Stimulated activated naive B cell treated with anti-CD40 and anti-IgM and Interleukin-4, amounts not matched to agents 10 μg/mL and 1 μg/mL and 100 μg/mL, for 72 hours (primary cell): ENCODE data around the gene ADGRB3.

Experiments
- ATAC-seq, 2 donors: fragments of 150-1000 bp; cut with Tn5 transposase; replicated peaks; 2 replicates each; pipeline ENCODE4 v1.10.0; 2021; ENCODE audit warnings: moderate library complexity in 1 of 2
- DNase-seq: peaks from one replicate; pipeline ENCODE4 v3.0.0; 2021
- H3K27ac Mint-ChIP-seq: one replicate; pipeline ENCODE4 v1.8.0; 2022; ENCODE audit warnings: mild to moderate bottlenecking, mixed read lengths
- H3K27me3 Mint-ChIP-seq, 2 donors: one replicate each; pipeline ENCODE4 v1.8.0; 2022; ENCODE audit warnings: mixed read lengths in 2 of 2
- H3K36me3 Mint-ChIP-seq, 2 donors: one replicate each; pipeline ENCODE4 v1.8.0; 2022; ENCODE audit warnings: mixed read lengths in 2 of 2, mild to moderate bottlenecking in 1 of 2
- H3K4me1 Mint-ChIP-seq, 2 donors: one replicate each; pipeline ENCODE4 v1.8.0; 2022; ENCODE audit warnings: mixed read lengths in 2 of 2, mild to moderate bottlenecking in 1 of 2
- H3K4me3 Mint-ChIP-seq, 2 donors: one replicate each; pipeline ENCODE4 v1.8.0; 2022; ENCODE audit warnings: mild to moderate bottlenecking in 2 of 2, mixed read lengths in 2 of 2, moderate library complexity in 1 of 2
- H3K9me3 Mint-ChIP-seq, 2 donors: one replicate each; pipeline ENCODE4 v1.8.0; 2022; ENCODE audit warnings: mixed read lengths in 2 of 2, mild to moderate bottlenecking in 1 of 2

Gene ADGRB3

DNA sequence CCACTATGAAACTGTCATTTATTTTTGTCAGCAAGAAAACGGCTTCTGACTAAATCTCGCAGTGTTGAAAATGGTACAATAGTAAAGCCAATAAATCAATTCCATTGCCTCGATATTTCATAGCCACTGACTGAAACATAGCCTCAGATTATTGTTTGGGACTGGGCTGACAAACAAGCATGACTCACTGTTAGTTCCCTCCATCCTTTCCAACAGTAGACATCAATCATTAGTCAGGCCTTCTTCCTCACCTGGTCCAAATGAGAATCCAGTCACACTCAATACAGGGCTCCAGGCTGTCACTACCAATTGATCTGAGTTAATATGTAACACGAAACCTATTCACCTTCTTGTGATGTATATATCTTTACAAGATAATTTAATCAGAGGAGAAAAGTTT, 66.1 kb downstream of the ADGRB3 start:
- Mint-ChIP-seq H3K4me1 (no peaks in the 10 kb centered on the region), H3K36me3 (no peaks in the 10 kb centered on the region)
- no peak for DNase-seq

DNA sequence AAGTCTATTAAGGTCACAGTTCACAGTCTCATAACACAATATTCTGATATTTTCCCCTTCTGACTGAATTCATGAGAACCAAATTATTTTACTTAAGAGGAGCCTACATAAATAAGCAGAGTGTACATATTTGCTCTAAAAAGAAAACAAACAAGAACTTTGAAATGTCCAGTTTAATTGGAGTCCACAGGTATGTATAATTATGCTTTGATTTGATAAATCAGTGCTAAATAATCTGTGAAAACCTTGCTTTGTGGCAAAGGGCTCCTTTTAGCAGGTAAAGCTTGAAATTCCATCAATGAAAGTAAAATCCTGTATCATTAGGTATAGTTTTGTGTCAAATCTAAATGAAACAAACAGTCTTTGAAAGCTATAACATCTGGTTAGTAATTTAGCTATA, 69.4 kb downstream of the ADGRB3 start:
- peaks cover 0 to 1% of the 10 kb centered on the region in 2 donors for H3K9me3 Mint-ChIP-seq
- H3K27ac Mint-ChIP-seq = no peak overlapping the region
- H3K36me3 Mint-ChIP-seq = no peaks in the 10 kb centered on the region
- no peak overlapping the region for H3K4me3 Mint-ChIP-seq
- ATAC-seq = no peak
- DNase-seq = no peak
- no peaks in the 10 kb centered on the region for H3K4me1 Mint-ChIP-seq
- no peaks in the 10 kb centered on the region for H3K27me3 Mint-ChIP-seq

More for the DNA sequence above, 66.1 kb downstream of the ADGRB3 start:
- no peaks in the 10 kb centered on the region for H3K27me3 Mint-ChIP-seq
- H3K4me3 Mint-ChIP-seq = no peak overlapping the region
- peaks cover 0 to 1% of the 10 kb centered on the region in 2 donors for H3K9me3 Mint-ChIP-seq
- no peak overlapping the region for H3K27ac Mint-ChIP-seq
- no peak for ATAC-seq

DNA sequence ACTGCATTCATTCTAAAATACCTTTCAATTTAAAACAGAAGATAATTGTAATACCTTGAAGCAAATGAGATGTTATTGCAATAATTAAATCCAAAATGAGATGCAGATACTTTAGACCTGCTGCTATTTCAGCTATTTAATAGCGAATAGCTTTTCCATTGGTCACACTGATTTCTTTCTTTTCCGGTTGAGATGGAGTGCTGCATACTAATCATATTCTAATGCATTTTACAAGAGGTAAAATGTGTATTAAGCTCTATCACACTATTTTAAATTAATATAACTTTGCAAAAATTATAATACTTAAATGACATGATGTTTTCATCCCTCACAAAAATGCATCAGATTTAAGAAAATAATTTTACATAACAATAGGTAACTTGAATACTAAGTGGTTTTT, 74.0 kb downstream of the ADGRB3 start:
- DNase-seq = no peak
- no peak overlapping the region for H3K4me3 Mint-ChIP-seq
- H3K27me3 Mint-ChIP-seq = no peaks in the 10 kb centered on the region
- H3K9me3 Mint-ChIP-seq = peaks cover 0 to 1% of the 10 kb centered on the region in 2 donors
- no peaks in the 10 kb centered on the region for H3K36me3 Mint-ChIP-seq
- ATAC-seq = no peak
- no peaks in the 10 kb centered on the region for H3K4me1 Mint-ChIP-seq
- no peak overlapping the region for H3K27ac Mint-ChIP-seq

DNA sequence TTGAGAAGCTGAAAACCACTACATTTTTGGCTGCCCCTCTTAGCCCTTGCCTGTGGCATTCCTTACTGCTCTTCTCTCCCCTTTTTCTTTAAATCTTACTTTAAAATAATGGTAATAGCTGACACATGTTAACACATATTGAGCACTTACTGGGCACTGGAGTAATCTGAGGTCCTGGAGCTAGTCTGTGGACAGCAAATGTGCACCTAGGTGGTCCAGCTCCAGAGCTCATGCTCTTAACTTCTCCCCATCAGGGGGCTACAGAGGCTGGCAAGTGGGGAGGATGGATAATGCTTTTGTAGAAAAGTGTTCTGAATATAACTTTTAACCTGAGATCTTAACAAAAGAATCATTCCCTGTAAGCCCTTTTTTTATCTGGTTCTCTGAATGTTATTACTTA, 74.8 kb downstream of the ADGRB3 start:
- Mint-ChIP-seq H3K27me3 (no peaks in the 10 kb centered on the region), H3K27ac (no peak overlapping the region), H3K4me1 (no peaks in the 10 kb centered on the region), H3K9me3 (peaks cover 0 to 1% of the 10 kb centered on the region in 2 donors), H3K36me3 (no peaks in the 10 kb centered on the region), H3K4me3 (no peak overlapping the region)
- ATAC-seq = no peak
- no peak for DNase-seq

DNA sequence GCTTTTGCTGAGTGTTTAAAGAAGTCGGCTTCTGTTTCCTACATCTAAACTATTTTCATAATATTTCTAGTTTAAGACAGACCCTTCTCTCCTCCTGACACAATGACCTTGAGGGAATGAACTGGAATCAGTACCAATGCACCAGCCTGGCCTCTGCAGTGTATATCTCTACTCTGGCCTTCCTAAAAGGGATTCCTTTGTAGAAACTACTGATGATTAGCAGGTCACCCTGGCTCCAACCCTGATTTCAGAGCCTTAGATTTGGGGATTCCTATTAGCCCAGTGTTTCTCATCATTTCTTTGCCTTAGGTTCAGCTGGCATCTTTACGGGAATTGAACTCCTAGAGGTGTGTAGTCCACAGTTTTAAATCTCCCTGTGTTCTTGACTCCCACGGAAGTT, 75.4 kb downstream of the ADGRB3 start:
- no peaks in the 10 kb centered on the region for H3K27me3 Mint-ChIP-seq
- no peaks in the 10 kb centered on the region for H3K4me1 Mint-ChIP-seq
- peaks cover 0 to 1% of the 10 kb centered on the region in 2 donors for H3K9me3 Mint-ChIP-seq
- no peaks in the 10 kb centered on the region for H3K36me3 Mint-ChIP-seq
- no peak overlapping the region for H3K4me3 Mint-ChIP-seq
- DNase-seq (no peak), ATAC-seq (no peak)
- H3K27ac Mint-ChIP-seq = no peak overlapping the region

DNA sequence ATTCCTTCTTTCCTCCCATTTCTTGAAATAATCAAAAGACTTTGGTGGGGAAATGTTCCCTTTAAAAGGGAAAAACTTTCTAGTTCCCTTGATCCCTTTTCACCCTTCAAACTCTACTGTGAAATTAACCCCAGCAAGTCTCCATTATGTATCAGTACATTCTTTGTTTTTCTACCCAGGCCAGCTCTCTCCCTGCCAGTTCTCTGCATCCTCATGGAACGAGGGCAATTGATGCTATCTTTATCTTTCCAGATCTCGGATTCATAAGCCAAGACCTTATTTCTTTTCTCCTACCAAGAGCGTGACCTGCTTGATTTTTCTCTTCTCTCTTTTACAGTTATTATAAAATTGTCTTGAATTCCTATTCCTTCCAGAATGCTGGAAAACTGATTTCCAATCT, 75.8 kb downstream of the ADGRB3 start:
- Mint-ChIP-seq H3K27ac (no peak overlapping the region), H3K4me1 (no peaks in the 10 kb centered on the region), H3K36me3 (no peaks in the 10 kb centered on the region), H3K9me3 (no peaks in the 10 kb centered on the region), H3K27me3 (no peaks in the 10 kb centered on the region), H3K4me3 (no peak overlapping the region)
- ATAC-seq = no peak
- no peak for DNase-seq

DNA sequence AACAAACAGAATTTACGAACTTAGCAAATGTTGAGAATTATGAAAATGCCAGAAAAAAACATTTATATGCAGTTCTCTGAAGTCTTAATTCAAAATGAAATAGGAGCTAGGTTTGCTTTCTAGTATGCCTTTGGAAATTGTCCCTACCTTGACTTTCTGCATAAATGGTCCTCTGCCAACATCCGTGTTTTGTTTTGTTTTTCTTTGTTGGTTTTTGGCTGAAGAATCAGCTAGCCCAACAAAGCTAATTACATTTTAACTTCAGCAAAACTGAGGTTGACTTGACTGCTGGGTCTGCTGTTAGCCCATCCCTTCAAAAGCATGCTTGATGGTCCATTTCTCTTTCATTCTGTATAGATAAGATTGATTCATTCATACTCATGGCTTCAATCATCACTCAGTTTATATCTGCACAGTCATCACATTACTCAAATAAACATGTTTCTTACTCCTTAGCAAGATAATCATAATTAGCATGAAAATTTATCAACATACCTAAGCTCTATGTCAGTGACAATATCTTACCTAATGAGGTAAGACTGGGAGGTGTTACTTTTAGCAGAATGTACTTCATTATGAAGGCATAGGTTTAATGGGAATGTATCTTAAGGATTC, 76.4 kb downstream of the ADGRB3 start:
- no peaks in the 10 kb centered on the region for H3K4me1 Mint-ChIP-seq
- DNase-seq (no peak), ATAC-seq (no peak)
- H3K4me3 Mint-ChIP-seq = no peak overlapping the region
- H3K36me3 Mint-ChIP-seq = no peaks in the 10 kb centered on the region
- H3K27ac Mint-ChIP-seq = no peak overlapping the region
- H3K27me3 Mint-ChIP-seq = no peaks in the 10 kb centered on the region
- no peaks in the 10 kb centered on the region for H3K9me3 Mint-ChIP-seq

DNA sequence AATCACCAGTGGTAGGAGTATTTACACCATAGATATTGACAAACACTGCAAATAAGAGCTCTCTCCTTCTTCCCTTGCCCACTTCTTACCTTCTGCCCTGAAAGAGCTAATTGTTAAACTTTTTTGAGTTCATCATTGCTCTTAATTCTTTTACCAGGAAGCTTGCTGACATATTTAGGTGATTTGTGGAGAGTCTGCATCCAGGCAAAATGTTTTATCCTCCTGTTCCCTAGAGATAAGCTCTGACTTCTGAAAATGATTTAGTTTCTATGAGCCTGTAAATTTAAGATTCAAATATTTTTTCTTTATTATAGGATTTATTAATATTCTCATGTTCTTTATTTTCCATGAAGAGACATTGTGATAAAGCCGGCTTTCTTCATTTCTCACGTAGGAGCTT, 81.5 kb downstream of the ADGRB3 start:
- no peaks in the 10 kb centered on the region for H3K36me3 Mint-ChIP-seq
- no peak overlapping the region for H3K27ac Mint-ChIP-seq
- no peak overlapping the region for H3K4me3 Mint-ChIP-seq
- H3K4me1 Mint-ChIP-seq = no peaks in the 10 kb centered on the region
- no peak for DNase-seq
- ATAC-seq = no peak
- H3K27me3 Mint-ChIP-seq = no peaks in the 10 kb centered on the region
- peaks cover 0 to 2% of the 10 kb centered on the region in 2 donors for H3K9me3 Mint-ChIP-seq

DNA sequence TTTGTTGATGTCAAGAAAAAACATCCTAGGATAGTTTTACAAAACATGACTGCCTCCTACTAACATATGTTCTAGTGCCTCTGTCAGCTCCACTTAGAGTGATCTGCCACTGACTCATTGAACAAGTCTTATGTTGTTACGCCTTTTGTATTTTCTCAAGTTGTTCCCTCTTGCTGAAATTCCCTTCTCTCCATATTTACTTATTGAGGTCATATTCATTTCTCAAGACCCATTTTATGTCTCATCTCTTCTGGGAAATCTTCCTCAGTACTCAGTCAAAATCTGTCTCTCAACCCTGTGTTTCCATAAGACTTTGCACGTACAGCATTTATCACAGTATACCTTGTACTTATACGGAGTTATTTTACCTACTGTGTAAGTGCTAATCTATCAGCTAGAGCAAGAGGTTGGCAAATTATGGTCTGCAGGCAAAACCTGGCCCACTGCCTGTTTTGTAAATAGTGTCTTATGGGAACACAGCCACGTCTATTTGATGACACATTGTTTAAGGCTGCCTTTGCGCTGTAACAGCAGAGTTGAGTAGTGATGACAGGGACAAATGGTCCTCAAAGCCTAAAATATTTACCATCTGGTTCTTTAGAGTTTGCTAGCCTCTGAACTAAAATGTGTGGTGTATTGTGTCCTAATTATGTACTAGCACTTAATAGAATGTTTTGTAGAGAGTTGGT, 83.4 kb downstream of the ADGRB3 start:
- DNase-seq (no peak), ATAC-seq (no peak)
- H3K27ac Mint-ChIP-seq = no peak overlapping the region
- H3K4me3 Mint-ChIP-seq = no peak overlapping the region
- H3K4me1 Mint-ChIP-seq = no peaks in the 10 kb centered on the region
- peaks cover 0 to 2% of the 10 kb centered on the region in 2 donors for H3K9me3 Mint-ChIP-seq
- no peaks in the 10 kb centered on the region for H3K36me3 Mint-ChIP-seq
- no peaks in the 10 kb centered on the region for H3K27me3 Mint-ChIP-seq

DNA sequence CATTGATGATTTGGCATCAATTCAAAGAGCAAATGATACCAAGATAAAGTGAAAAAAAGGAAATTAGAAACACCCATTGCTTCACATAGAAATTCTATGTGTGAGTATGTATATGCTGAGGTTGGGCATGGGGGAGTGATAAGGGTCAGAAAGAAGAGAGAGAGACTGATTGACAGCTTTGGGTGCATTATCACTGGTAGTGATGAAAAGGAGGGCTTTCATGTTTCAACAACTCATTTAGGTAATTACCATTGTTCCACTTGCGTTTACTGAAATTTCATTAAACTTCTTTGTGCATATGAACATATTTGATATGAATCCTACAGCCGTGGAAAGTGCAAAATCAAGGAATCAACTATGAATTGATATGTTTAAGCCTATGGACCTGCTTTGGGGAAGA, 84.7 kb downstream of the ADGRB3 start:
- no peak for ATAC-seq
- no peak overlapping the region for H3K4me3 Mint-ChIP-seq
- peaks cover 0 to 2% of the 10 kb centered on the region in 2 donors for H3K9me3 Mint-ChIP-seq
- H3K4me1 Mint-ChIP-seq = no peaks in the 10 kb centered on the region
- H3K27me3 Mint-ChIP-seq = no peaks in the 10 kb centered on the region
- no peak for DNase-seq
- H3K27ac Mint-ChIP-seq = no peak overlapping the region
- H3K36me3 Mint-ChIP-seq = no peaks in the 10 kb centered on the region

DNA sequence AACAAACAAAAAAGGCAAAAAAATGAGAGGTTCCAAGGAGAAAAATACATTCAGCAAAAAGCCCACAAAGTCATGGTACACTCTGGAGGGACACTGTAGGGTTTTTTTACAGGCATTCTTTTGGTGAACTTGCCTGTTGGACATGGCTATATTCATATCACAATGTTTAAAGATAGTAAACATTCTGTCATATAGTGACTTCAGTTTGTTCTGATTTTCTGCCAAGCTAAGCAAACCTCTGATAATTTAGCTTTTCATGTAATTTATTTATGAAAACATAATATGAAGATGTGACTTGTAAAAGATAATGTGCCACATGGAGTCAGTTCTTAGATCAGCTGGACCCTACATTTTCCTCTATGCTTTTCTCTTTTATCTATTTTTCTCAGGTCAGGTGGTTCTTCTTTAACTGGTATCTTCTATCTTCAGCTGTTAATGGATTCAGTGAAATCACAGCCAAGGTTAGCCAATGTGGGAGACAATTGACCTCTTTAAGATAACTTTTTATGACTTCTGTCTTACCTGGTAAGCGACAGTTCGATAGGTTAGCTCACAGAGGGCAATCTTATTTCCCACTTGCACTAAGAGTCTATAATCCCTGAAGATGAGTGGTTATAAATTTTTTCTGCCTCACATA, 87.9 kb downstream of the ADGRB3 start:
- Mint-ChIP-seq H3K9me3 (peaks cover 0 to 2% of the 10 kb centered on the region in 2 donors), H3K4me3 (no peak overlapping the region), H3K27me3 (no peaks in the 10 kb centered on the region), H3K4me1 (no peaks in the 10 kb centered on the region), H3K27ac (no peak overlapping the region), H3K36me3 (no peaks in the 10 kb centered on the region)
- ATAC-seq (no peak), DNase-seq (no peak)

DNA sequence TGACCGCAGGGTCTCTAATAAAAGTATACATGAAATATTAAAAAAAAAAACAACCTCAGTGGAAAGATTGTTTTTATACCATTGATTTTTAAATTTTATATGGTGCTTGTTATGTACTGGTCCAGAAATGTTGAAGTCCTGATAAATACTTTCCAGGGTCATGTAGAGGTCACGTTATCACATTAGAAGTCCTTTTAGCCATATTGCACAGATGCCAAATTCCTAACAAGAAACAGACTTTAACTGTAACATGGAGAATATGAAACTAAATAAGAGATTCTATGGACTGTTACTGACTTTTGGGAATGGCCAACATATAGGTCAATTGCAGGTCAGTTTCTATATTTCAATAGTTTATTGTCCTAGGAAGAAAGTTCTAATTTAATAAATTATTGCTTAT, 89.0 kb downstream of the ADGRB3 start:
- H3K36me3 Mint-ChIP-seq = no peaks in the 10 kb centered on the region
- ATAC-seq (no peak), DNase-seq (no peak)
- no peak overlapping the region for H3K4me3 Mint-ChIP-seq
- no peak overlapping the region for H3K27ac Mint-ChIP-seq
- H3K27me3 Mint-ChIP-seq = no peaks in the 10 kb centered on the region
- peaks cover 0 to 2% of the 10 kb centered on the region in 2 donors for H3K9me3 Mint-ChIP-seq
- no peaks in the 10 kb centered on the region for H3K4me1 Mint-ChIP-seq

DNA sequence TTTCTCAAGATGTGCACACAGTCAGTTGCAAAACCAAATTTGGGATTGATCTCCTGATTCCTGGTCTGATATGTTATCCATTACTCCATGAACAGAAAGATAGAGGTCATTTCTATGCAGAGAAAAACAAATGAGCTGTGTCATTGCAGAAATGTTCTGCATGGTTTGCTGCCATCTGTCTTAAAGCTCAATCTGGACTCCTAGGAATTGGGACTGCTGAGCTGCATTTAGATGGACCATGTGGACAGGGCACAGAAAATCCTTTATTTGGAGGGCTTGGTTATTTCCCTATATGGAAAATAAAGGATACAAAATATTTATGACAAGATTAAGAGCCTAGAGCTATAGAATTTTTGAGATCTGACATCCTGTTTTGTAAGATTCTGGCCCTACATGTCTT, 91.3 kb downstream of the ADGRB3 start:
- no peak overlapping the region for H3K27ac Mint-ChIP-seq
- H3K4me3 Mint-ChIP-seq = no peak overlapping the region
- no peak for DNase-seq
- ATAC-seq = no peak
- H3K27me3 Mint-ChIP-seq = no peaks in the 10 kb centered on the region
- no peaks in the 10 kb centered on the region for H3K36me3 Mint-ChIP-seq
- H3K9me3 Mint-ChIP-seq = no peaks in the 10 kb centered on the region
- H3K4me1 Mint-ChIP-seq = no peaks in the 10 kb centered on the region

DNA sequence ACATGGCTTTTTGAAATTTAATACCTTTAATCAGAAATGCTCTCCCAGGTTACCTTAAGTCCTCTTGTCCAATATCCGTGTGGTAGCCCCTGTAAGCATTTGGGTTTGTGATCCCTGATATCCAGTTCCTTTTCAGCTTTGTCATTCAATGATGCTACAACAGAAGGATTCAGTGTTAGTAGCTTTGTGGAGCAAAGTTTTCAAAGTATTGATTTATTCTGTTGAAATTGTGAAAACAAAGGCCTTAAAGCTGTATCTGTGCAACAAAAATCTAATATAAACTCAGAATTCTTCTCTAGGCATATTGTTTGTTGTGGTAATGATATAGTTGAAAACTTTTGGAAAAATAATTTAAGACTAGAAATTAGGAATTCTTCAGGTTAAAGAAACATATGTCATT, 91.9 kb downstream of the ADGRB3 start:
- Mint-ChIP-seq H3K4me1 (no peaks in the 10 kb centered on the region), H3K9me3 (no peaks in the 10 kb centered on the region), H3K27me3 (no peaks in the 10 kb centered on the region), H3K27ac (no peak overlapping the region), H3K36me3 (no peaks in the 10 kb centered on the region), H3K4me3 (no peak overlapping the region)
- no peak for DNase-seq
- no peak for ATAC-seq

DNA sequence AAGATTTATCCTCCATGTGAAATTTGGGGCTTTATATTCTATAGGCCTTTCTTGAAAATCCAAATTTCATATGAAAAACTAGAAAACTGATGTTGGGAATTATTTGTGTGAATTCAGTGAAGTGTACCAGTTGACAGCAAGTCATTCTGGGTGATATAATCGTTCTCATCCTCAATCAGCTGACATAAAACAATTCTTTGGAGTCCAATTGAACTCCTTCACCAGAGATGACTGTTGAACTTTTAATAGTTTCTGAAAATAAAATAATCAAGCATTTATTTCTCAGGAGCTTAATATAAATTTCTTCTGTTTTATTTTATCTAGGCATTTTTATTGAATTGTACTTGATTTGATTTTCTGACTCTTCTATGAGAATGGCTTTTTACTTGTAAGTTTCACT, 92.6 kb downstream of the ADGRB3 start:
- H3K27ac Mint-ChIP-seq = no peak overlapping the region
- no peaks in the 10 kb centered on the region for H3K4me1 Mint-ChIP-seq
- H3K9me3 Mint-ChIP-seq = no peaks in the 10 kb centered on the region
- no peak overlapping the region for H3K4me3 Mint-ChIP-seq
- ATAC-seq (no peak), DNase-seq (no peak)
- no peaks in the 10 kb centered on the region for H3K36me3 Mint-ChIP-seq
- H3K27me3 Mint-ChIP-seq = no peaks in the 10 kb centered on the region
